DMS 273 (cell line): ENCODE data around the gene PTP4A1.
"Not testable (repeated sequence)": the region's sequence is repeated elsewhere in the genome, so short reads cannot be mapped to it uniquely, and the experiment has no call there.

Experiments
- DNase-seq: peaks from one replicate; lab custom pipeline; 2025; ENCODE audit not compliant: unreplicated experiment; lab: John Stamatoyannopoulos, UW

PTP4A1 gene

DNA sequence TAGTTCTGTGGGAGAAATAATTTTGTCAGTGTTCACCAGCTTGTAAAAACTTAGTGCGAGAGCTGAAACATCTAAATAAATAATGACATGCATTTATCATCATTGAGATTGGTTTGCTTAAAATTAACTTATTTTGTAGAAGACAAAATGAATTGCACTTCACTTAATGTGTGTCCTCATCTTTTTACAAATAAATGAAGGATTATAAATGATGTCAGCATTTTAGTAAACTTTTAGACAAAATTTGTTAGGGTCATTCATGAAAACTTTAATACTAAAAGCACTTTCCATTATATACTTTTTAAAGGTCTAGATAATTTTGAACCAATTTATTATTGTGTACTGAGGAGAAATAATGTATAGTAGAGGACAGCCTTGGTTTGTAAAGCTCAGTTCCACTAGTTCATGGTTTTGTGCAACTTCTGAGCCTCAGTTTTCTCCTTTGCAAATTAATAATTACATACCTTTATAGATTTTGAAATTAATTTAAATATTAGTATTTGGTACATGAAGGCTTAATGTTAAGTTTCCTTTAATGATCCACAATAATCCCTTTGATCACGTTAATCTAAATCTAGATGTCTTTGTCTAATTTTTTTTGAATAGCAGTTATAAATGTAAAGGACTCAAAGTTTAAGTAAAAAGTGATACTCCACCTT is 9.2 kb downstream of the PTP4A1 start:
- no peak for DNase-seq

DNA sequence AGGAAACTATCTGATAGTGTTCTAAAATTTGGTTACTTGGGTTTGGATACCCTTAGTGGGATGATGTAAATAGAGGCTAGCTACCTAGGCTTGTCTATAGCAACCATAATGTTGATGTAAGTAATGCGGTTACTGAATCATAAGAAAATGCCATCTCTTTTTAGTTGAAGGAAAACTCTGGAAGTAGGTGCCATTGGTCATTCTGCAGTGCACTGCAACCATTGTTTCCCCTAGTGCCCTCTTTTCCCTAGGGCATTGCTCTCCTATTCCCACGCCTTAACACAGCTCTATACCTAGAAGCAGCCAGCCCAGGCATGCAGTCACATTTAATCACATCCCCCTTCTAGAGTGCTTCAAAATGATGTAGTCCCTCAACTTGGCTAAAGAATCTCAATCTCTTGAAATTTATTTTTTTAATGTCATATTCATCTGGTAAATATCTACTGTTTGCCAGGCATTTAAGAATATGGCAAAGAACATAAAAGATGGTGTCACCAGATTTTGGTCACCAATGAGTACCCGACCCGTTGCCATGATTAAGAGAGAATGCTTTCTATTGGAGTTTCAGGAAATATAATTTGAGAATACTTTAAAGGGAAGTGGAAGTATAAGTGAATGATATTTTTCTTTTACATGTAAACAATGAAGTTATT is 10.4 kb downstream of the PTP4A1 start:
- DNase-seq = no peak

- DNase-seq = peak; percentile 5
Measured at GRCh38 chr6:63584125-63584514, 11.8 kb downstream of the PTP4A1 start.

DNA sequence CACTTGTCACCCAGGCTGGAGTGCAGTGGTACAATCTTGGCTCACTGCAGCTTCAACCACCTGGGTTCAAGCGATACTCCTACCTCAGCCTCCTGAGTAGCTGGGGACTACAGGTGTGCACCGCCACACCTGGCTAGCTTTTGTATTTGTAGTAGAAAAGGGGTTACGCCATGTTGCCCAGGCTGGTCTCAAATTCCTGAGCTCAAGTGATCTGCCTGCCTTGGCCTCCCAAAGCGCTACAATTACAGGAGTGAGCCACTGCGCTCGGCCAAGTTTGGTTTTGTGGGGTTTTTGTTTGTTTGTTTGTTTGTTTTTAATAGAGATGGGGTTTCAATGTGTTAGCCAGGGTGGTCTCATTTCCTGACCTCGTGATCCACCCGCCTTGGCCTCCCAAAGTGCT is 12.3 kb downstream of the PTP4A1 start:
- no peak for DNase-seq

- not testable (repeated sequence) for DNase-seq
Measured at GRCh38 chr6:63585652-63586051, 13.4 kb downstream of the PTP4A1 start.

GRCh38 chr6:63589952-63590411 is 17.7 kb downstream of the PTP4A1 start:
- no peak for DNase-seq

GRCh38 chr6:63592886-63593285 is 20.6 kb downstream of the PTP4A1 start:
- DNase-seq = no peak

DNA sequence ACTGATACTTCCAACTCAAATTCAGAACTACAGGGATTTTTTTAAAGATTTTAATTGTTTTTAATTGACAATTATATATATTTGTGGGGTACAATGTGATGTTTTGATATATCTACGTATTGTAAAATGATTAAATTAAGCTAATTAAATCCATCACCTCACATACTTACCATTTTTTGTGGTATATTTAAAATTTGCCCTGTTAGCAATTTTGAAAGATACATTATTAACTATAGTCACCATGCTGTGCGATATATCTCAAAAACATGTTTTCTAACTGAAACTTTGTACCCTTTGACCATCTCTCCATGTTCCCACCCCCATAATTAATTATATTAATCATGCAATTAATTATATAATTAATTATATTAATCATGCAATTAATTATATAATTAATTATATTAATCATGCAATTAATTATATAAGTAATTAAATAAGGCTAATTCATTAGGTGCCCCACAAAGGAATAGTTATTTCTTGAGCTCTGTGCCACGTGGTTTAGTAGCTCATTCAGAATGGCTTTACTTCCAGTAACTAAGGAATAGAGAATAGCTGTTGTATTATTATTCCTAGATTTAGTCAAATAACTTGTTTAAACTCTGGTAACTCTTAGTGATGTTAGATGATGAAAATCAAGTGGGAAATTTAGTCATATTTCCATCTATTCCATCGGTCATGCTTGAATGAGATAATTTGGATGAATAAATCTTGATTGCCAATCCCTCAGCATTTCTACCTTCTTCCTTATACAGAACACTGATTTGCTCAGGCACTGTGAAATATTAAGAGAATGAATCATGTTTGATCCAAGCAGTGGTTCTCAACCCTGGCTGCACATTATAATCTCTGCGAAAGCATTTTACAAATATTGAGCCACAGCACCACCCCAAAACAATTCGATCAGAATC is 25.1 kb downstream of the PTP4A1 start:
- no peak for DNase-seq

DNA sequence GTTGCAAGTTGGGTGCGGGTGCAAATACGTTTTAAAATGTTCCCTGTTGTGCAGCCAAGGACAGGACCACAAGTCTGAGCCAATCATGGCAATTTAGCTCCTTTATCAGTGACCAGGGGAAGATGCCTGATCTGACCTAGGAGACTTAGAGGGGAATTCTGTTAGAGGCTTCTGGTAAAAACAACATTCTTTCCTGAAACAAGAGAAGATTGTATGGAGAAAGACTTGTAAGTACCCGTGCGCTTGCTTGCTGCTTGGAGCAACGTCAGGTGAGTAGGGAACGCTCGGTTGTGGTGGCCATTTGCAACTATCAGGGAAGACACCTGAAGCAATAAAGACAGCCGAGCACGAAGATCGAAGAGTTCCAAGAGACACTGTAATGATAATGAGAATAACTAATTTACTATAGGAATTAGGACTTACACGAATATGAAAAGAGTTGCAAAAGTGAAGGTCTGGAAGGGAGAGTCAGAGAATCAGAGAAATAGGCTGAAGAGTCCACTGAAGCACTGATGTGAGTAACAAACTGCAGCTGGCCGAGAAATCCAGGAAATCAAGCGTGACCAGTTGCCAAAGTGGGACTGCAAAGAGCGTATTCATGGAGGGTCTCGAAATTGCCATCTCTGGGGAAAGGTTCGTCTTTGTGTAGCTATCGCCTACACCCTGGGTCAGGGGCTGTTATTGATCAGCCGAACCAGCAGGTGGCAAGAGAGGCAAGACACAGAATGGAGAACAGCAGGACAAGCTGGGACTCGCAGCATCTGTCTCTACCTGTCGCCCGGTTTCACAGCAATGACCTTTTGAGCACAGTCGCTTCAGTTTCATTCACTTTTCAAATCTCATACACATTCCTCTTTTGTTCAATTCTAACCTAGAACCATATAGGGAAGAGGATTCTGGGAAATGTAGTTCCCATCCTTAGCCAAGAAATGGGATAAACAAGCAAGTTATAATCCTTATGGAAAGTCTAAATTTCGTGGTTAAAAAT is 26.1 kb downstream of the PTP4A1 start:
- DNase-seq = peak; percentile 79

DNA sequence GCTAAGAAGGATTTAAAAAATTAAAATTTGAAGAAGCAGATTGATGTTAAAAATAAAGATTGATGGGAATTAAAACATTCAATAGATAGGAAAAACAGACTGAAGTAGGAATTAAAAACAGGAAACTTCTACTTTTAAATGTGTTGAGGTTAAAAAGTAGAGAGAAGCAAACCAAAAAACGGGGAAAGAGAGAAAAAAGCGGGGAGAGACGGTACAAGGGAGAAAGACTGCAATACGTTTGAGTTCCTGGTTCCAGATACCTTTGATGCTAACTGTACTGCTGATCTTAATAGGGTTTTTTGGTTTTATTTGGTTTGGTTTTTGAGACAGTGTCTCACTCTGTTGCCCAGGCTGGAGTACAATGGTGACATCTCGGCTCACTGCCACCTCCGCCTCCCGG is 27.0 kb downstream of the PTP4A1 start:
- no peak for DNase-seq

- DNase-seq = no peak
Measured at GRCh38 chr6:63600136-63600535, 27.9 kb downstream of the PTP4A1 start.

DNA sequence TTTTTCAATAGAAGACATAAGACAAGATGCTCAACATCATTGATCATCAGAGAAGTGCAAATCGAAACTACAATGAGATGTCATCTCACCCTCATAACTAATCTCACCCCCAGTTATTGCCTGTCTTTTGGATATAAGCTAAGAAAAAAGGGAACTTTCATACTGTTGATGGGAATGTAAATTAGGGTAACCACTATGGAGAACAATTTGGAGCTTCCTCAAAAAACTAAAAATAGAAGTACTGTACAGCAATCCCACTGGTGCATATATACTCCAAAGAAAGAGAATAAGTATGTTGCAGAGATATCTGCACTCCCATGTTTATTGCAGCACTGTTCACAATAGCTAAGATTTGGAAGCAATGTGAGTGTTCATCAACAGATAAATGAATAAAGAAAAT is 37.0 kb downstream of the PTP4A1 start:
- DNase-seq = no peak

GRCh38 chr6:63610944-63611343 is 38.7 kb downstream of the PTP4A1 start:
- DNase-seq = no peak

- no peak for DNase-seq
Measured at GRCh38 chr6:63611560-63611959, 39.3 kb downstream of the PTP4A1 start.

- DNase-seq = no peak
Measured at GRCh38 chr6:63615590-63615989, 43.3 kb downstream of the PTP4A1 start.
